GM12872 (cell line): ENCODE results near the gene CHRM1.

Experiments used
- TF ChIP-seq, protein P1 (sequence below): IDR thresholded peaks from 3 replicates; pipeline ENCODE4 v1.5.1; 2011; ENCODE audit warnings: low read depth, mild to moderate bottlenecking, low read length, moderate library complexity; ENCODE audit not compliant: insufficient read depth

The CHRM1 gene

DNA sequence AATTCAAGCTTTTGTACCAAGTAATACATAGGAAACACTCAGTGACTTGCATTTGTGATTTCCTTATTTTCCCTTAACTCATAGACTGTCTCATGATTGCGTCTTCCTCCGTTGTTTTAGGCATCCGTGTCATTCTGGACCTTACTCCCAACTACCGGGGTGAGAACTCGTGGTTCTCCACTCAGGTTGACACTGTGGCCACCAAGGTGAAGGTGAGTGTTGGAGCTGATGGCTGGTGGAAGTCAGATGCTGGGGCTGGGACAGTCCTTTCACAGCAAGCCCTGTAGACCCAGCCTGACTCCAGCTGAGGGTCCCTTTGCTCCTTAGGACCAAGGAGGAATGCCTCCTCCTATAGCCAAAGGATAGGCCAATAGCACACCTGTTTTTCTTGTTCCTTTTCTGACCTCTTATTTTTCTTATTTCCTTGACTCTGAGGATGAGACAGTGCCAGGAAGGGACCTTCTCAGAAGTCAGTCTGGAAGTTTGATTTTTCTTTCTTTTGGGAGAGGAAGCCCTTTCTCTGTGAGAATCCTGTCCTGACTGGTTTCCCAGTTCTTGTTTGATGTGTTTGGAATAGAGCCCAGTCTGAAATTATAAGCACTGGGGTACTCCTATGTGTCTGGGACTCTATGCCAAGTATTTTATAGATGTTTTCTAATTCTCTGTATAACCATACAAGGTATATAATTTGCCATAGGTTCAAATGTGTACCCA is 38.2 kb downstream of the CHRM1 start:
- TF ChIP-seq, protein P1, sequence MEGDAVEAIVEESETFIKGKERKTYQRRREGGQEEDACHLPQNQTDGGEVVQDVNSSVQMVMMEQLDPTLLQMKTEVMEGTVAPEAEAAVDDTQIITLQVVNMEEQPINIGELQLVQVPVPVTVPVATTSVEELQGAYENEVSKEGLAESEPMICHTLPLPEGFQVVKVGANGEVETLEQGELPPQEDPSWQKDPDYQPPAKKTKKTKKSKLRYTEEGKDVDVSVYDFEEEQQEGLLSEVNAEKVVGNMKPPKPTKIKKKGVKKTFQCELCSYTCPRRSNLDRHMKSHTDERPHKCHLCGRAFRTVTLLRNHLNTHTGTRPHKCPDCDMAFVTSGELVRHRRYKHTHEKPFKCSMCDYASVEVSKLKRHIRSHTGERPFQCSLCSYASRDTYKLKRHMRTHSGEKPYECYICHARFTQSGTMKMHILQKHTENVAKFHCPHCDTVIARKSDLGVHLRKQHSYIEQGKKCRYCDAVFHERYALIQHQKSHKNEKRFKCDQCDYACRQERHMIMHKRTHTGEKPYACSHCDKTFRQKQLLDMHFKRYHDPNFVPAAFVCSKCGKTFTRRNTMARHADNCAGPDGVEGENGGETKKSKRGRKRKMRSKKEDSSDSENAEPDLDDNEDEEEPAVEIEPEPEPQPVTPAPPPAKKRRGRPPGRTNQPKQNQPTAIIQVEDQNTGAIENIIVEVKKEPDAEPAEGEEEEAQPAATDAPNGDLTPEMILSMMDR: no peak

DNA sequence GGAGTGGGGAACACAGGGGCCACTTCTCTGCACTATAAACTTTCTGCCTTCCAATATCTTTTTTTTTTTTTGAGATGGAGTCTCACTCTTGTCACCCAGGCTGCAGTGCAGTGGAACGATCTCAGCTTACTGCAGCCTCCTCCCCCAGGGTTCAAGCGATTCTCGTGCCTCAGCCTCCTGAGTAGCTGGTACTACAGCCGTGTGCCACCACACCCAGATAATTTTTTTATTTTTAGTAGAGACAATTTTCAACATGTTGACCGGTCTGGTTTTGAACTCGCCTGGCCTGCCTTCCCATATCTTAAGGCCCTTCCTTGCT is 38.8 kb downstream of the CHRM1 start:
- TF ChIP-seq, protein P1: no peak

DNA sequence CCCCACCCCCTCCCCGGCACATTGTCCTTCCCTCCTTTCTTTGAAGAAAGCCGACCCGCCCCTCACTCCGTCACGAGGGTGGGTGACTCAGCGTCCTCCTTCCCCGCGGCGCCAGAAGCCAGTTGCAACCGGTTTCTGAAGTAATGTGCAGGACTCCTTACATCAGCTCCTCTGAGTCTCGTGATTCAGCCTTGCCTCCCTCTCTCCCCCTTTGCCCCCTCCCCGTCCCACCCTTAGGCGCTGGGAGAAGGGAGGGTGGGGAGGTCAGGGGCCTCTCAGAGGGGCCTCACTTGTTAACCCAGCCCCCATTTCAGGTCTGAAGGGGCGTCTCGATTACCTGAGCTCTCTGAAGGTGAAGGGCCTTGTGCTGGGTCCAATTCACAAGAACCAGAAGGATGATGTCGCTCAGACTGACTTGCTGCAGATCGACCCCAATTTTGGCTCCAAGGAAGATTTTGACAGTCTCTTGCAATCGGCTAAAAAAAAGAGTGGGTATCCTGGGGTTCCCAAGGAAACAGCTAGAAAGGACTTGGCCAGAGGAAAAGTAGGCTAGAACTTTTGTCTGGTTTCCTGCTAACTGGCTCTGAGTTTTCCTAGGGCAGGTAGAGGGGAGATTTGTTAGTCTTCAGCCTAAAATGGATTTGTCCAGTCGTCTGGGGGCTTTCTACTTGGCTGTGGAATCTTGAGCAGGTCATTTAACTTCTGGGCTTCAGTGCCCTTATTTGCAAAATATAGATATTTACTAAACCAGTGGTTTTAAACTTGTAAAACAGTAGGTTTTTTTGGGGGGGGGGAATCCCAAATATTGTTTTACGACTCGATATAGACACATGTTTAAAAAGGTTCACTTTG is 39.4 kb downstream of the CHRM1 start:
- TF ChIP-seq, protein P1: no peak

DNA sequence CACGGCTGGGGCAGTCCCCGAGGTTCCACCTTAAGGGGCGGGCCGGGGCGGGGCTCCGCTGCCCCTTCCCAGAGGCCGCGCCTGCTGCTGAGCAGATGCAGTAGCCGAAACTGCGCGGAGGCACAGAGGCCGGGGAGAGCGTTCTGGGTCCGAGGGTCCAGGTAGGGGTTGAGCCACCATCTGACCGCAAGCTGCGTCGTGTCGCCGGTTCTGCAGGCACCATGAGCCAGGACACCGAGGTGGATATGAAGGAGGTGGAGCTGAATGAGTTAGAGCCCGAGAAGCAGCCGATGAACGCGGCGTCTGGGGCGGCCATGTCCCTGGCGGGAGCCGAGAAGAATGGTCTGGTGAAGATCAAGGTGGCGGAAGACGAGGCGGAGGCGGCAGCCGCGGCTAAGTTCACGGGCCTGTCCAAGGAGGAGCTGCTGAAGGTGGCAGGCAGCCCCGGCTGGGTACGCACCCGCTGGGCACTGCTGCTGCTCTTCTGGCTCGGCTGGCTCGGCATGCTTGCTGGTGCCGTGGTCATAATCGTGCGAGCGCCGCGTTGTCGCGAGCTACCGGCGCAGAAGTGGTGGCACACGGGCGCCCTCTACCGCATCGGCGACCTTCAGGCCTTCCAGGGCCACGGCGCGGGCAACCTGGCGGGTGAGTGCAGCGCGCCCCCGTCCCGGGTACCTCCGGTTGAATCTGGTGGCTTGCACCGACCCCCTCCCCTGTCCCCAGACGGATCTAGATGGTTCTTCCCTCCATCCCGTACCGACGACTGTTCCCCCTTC is 40.2 kb downstream of the CHRM1 start, which contains the start of gene SLC3A2:
SLC3A2 (plus strand) TSS at position 94 of the 776 bp plus-strand sequence; CDS start at position 222, 128 bp downstream.
- TF ChIP-seq, protein P1: peak; percentile 80

DNA sequence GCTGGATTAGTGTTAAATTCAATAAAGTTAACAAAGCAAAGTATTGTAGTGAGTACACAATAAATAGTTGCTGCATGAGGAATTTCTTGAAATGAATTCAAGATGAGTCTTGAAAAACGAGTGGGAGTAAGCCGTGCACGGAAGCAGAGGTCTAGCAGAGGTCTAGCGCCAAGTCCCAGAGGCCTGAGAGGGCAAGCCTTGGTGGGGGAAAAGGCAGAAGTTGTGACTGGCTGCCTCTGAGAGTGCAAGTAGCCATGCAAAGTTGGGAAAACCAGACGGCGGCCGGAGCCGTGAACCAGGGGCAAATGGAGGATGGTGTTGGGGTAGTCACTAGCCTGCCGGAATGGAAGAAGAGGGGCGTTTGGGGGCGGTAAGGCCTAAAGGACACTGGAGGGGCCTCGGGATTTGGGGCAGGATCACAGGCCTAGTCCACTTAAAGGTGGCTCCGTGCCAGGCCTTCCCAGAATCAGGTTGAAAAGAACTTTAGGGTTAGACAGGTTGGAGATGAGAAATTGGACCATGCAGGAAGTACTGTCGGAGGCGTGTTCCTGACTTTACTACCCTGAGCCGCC is 40.8 kb downstream of the CHRM1 start:
- TF ChIP-seq, protein P1: no peak

DNA sequence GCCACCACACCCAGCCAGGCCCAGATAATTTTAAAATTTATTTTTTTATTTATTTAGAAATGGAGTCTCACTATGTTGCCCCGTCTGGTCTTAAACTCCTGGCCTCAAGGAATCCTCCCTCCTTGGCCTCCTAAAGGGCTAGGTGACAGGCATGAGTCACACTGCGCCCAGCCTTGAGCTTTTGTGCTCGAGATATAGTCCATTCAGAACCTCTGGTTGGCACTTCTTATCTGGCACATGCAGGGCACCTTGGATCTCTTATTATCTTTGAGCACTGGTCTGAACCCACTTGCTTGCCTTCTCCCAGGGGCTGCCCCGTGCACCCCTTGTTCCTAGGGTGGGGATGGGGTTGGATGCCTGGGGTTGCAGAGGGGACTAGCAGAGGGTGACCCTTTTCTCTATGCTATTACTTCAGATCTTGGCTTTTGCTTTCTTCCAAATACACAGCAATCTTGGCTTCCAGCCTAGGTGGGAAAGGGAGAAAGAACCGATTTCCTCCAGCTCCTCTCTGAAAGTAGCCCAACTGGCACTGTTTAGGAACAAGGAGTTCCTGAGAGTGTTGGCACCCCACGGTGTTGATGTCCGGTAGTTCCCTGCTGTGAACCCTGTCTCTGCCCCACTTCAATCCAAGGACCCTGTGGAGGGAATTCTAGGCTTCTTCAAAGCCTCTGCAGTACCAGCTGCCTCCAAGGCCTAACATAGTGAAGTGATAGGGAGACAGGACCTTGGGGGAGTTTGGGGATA is 41.8 kb downstream of the CHRM1 start:
- TF ChIP-seq, protein P1: no peak
